Measurements from ENCODE around the gene CLDN15.

DNA sequence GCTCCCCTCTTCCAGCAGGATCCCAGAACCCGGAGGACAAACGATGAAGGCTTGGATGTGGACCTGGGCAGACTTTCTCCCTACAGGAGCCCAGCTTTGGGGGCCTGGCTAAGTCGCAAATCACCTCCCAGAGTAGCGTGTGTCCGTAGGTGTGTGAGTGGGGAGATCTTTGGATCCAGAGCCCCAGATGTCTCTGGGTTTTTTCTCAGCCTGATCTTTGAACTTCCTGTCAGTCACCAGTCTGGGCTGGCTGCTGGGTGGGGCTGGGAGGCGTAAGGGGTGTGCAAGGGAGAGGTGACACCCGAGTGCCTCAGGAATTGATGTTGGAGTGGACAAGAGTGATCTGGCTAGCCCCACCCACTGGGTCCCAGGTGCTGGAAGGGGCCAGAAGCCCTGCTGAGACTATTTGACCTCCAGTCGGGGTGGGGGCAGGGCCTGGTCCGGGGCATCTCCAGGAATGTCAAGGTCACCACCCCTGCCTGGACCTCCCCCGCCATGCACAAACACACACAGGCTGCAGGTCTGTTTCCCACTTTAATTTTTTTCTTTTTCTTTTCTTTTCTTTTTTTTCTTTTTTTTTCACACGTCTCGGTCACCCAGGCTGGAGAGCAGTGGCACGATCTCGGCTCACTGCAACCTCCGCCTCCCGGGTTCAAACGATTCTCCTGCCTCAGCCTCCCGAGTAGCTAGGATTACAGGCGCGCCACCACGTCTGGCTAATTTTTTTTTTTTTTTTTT lies 36.6 kb downstream of the CLDN15 start, which contains the start of gene MOGAT3:
- TF ChIP-seq, protein P1, sequence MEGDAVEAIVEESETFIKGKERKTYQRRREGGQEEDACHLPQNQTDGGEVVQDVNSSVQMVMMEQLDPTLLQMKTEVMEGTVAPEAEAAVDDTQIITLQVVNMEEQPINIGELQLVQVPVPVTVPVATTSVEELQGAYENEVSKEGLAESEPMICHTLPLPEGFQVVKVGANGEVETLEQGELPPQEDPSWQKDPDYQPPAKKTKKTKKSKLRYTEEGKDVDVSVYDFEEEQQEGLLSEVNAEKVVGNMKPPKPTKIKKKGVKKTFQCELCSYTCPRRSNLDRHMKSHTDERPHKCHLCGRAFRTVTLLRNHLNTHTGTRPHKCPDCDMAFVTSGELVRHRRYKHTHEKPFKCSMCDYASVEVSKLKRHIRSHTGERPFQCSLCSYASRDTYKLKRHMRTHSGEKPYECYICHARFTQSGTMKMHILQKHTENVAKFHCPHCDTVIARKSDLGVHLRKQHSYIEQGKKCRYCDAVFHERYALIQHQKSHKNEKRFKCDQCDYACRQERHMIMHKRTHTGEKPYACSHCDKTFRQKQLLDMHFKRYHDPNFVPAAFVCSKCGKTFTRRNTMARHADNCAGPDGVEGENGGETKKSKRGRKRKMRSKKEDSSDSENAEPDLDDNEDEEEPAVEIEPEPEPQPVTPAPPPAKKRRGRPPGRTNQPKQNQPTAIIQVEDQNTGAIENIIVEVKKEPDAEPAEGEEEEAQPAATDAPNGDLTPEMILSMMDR (IDR thresholded peaks at IDR 0.05), result no peak
- no peak for TF ChIP-seq ZFX (IDR thresholded peaks at IDR 0.05; ENCODE audit: borderline replicate concordance)
